Breast epithelium (tissue), 3 donors: ENCODE data around the gene SLC34A3.

ENCODE experiments used
- CTCF ChIP-seq, 3 donors: fragments of 450-650 bp; IDR thresholded peaks; one replicate each; pipeline ENCODE4 v1.5.1; 2016 to 2017; ENCODE audit warnings: antibody characterized with exemption in 3 of 3, mild to moderate bottlenecking in 3 of 3, moderate library complexity in 3 of 3
- POLR2A ChIP-seq: fragments of 450-650 bp; IDR thresholded peaks from one replicate; pipeline ENCODE4 v1.6.1; 2016; ENCODE audit warnings: antibody characterized with exemption, mild to moderate bottlenecking, moderate library complexity

- TF ChIP-seq CTCF (IDR thresholded peaks at IDR 0.05): no peak
- no peak for TF ChIP-seq POLR2A
Observed at GRCh38 chr9:137272241-137273094, 41.8 kb downstream of the SLC34A3 start.
